Spleen (tissue), 7 donors: ENCODE results near the gene PLEKHA1.

Experiments used
- CTCF ChIP-seq, 11 experiments: fragments of 200-600 bp in 7 of 11; fragments of 450-650 bp in 4 of 11; sonication (generic) in 4 of 11; IDR thresholded peaks in 8 of 11; conservative IDR thresholded peaks in 3 of 11; 1 replicate in 7 of 11; 2 replicates in 4 of 11; pipeline versions ENCODE4 v1.4.0 to v1.8.0; 2016 to 2021; ENCODE audit warnings: antibody characterized with exemption in 11 of 11, inconsistent platforms in 4 of 11, mild to moderate bottlenecking in 1 of 11
- POLR2A ChIP-seq, 3 donors: fragments of 450-650 bp; IDR thresholded peaks; one replicate each; pipeline ENCODE4 v1.5.1; 2017; ENCODE audit warnings: antibody characterized with exemption in 3 of 3, mild to moderate bottlenecking in 1 of 3
- donor health status: DM: no; HTN: no; CAD: no; lungs with moderate emphysema.
- donor health status: DM: no; HTN: no; CAD: no.
- donor health status: DM: no; HTN: no; CAD: no.

- TF ChIP-seq CTCF (IDR thresholded peaks at IDR 0.05 in 8 of 11, conservative IDR thresholded peaks at IDR 0.05 in 3 of 11) = no peak
- no peak for TF ChIP-seq POLR2A (IDR thresholded peaks at IDR 0.05)
Measured at GRCh38 chr10:122359621-122360020, 14.9 kb upstream of the PLEKHA1 start.
